Karpas-422 (cell line): ENCODE data around the gene TMEM87A. TPM values are rescaled to one million over a fixed set of nuclear protein-coding genes. Genes with fewer than 3 reads are reported as not detected.

ENCODE experiments used
- DNase-seq: peaks from one replicate; pipeline ENCODE4 v3.0.0-alpha.2; 2015
- H2AFZ ChIP-seq: fragments of 200-600 bp; sonication (generic); 2 replicates; pipeline ENCODE4 v1.6.1; 2014; ENCODE audit warnings: antibody characterized with exemption, low read length, mixed read lengths
- H3K27ac ChIP-seq: fragments of 200-600 bp; sonication (generic); 2 replicates; pipeline ENCODE4 v1.5.1; 2014; ENCODE audit warnings: mild to moderate bottlenecking, low read length, moderate library complexity
- H3K27me3 ChIP-seq: fragments of 200-600 bp; sonication (generic); 2 replicates; pipeline ENCODE4 v1.6.1; 2014; ENCODE audit warnings: low read length, mixed read lengths
- H3K36me3 ChIP-seq: fragments of 200-600 bp; sonication (generic); 2 replicates; pipeline ENCODE4 v1.6.1; 2014; ENCODE audit warnings: low read length, mixed read lengths; ENCODE audit not compliant: insufficient read depth
- H3K4me1 ChIP-seq: fragments of 200-600 bp; sonication (generic); 2 replicates; pipeline ENCODE4 v1.6.1; 2014; ENCODE audit warnings: mild to moderate bottlenecking, low read length, mixed read lengths
- H3K4me2 ChIP-seq: fragments of 200-600 bp; sonication (generic); 2 replicates; pipeline ENCODE4 v1.6.1; 2014; ENCODE audit warnings: low read length, low read depth, mild to moderate bottlenecking; ENCODE audit not compliant: poor library complexity, severe bottlenecking
- H3K4me3 ChIP-seq: fragments of 200-600 bp; sonication (generic); 2 replicates; pipeline ENCODE4 v1.5.1; 2014; ENCODE audit warnings: mild to moderate bottlenecking, antibody characterized with exemption, low read length, mixed read lengths
- H3K79me2 ChIP-seq: fragments of 200-600 bp; sonication (generic); 2 replicates; pipeline ENCODE4 v1.6.1; 2014; ENCODE audit warnings: mild to moderate bottlenecking, low read length, mixed read lengths
- H3K9ac ChIP-seq: fragments of 200-600 bp; sonication (generic); 2 replicates; pipeline ENCODE4 v1.6.0; 2014; ENCODE audit warnings: low read length
- H3K9me2 ChIP-seq: fragments of 200-600 bp; sonication (generic), shearing (Covaris generic); replicated peaks from 2 replicates; pipeline ENCODE4 v1.6.0; 2014; ENCODE audit warnings: mild to moderate bottlenecking, low read length, moderate library complexity; ENCODE audit not compliant: insufficient read depth
- H3K9me3 ChIP-seq: fragments of 300-700, 200-600 bp; sonication (generic); 2 replicates; pipeline ENCODE4 v1.6.1; 2014; ENCODE audit warnings: low read length, mixed read lengths
- H4K20me1 ChIP-seq: fragments of 200-600 bp; sonication (generic); 2 replicates; pipeline ENCODE4 v1.6.1; 2014; ENCODE audit warnings: mild to moderate bottlenecking, antibody characterized with exemption, low read length, low read depth; ENCODE audit not compliant: insufficient read depth
- total RNA-seq: library from RNA; depleted of rRNA; stranded (reverse); fragments of >200 nt; shearing (Covaris generic); gene quantifications from 2 replicates; pipeline ENCODE4 v1.2.3, GENCODE V29; 2014; ENCODE audit warnings: low replicate concordance

TMEM87A gene
- total RNA-seq, 1 experiment from 2014 or later = 27.2 TPM

DNA sequence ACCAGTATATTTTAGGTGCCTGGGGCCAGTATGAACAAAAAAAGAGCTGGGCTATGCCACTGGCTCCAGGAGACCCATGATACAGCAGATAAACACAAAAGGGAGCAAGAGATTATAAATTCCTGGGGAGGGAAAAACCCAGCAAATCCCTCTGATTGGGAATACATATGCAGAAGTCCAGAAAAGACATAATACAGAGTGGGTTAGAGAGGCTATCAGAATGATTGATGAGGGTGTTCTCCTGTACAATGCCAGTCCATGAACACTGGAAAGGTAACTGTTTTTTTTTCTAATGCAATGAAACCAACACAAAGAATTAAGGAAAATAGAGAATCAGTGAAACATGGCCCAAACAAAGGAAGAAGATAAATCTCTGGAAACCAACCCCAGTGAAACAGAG, 59.7 kb downstream of the TMEM87A start:
- Histone ChIP-seq H3K27ac (no peak overlapping the region), H3K27me3 (no peaks in the 10 kb centered on the region), H3K4me3 (no peak overlapping the region), H4K20me1 (no peaks in the 10 kb centered on the region), H2AFZ (no peak overlapping the region), H3K79me2 (peaks cover 23% of the 10 kb centered on the region), H3K9me3 (no peaks in the 10 kb centered on the region), H3K9ac (no peak overlapping the region), H3K36me3 (peaks cover 40% of the 10 kb centered on the region), H3K4me1 (peaks cover 36% of the 10 kb centered on the region), H3K9me2 (no peaks in the 10 kb centered on the region), H3K4me2 (no peak overlapping the region)
- DNase-seq = no peak

DNA sequence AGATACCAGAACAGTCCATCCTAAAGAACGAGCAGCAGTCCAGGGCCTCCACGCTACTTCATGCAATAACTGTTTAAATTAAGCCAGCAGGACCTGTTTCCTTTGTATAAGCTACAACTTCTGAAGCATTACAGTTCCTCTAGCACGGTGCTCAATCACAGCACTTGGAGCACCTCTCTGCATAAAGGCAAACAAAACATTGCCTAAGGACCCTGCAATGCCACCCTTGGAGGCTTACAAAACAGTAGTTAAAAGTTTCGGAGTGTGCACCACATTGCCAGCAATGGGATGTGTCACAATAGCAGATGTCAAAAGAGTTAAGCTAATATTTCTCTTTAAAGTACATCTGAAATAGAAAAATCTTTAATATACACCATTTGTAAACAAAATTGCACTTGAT, 62.5 kb downstream of the TMEM87A start:
- Histone ChIP-seq H3K36me3 (peaks cover 24% of the 10 kb centered on the region), H3K4me2 (no peak overlapping the region), H3K4me3 (no peak overlapping the region), H3K4me1 (peaks cover 30% of the 10 kb centered on the region), H3K9me3 (no peaks in the 10 kb centered on the region), H3K9me2 (no peaks in the 10 kb centered on the region), H2AFZ (no peak overlapping the region), H3K27ac (no peak overlapping the region), H3K27me3 (no peaks in the 10 kb centered on the region), H4K20me1 (peaks cover 6% of the 10 kb centered on the region; the same call in 1 of the 2 replicates), H3K79me2 (peaks cover 48% of the 10 kb centered on the region), H3K9ac (no peak overlapping the region)
- no peak for DNase-seq

GRCh38 chr15:42207674-42208579, 65.3 kb downstream of the TMEM87A start, which contains the start of gene VPS39:
Gene VPS39 (minus strand): TSS chr15:42208304. CDS start chr15:42208153, 151 bp downstream.
- H3K4me3 ChIP-seq = peak within 1 kb of the TSS; percentile 94

DNA sequence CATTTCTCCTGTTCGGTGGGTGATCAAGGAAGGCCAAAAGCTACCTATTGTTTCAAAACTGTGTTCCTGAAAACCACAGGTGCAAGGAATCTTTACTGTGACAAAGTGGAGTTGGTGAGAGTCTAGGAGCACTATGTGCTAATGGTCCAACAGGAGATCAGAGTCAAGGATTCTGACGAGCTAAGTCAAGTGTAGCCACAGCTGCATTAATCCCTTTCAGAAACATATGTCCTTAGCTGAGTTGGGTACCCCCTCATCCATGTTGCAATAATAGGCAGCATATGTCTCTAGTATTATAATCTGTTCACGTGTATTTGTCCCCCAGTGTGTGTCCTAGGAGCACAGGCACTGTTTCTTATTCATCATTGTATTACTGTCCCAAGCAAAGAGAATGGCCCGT, 66.8 kb downstream of the TMEM87A start:
- Histone ChIP-seq H3K4me2 (peak overlapping the region; percentile 86), H3K79me2 (peaks cover 63% of the 10 kb centered on the region), H3K9me2 (no peaks in the 10 kb centered on the region), H3K27me3 (no peaks in the 10 kb centered on the region), H3K4me1 (peaks cover 30% of the 10 kb centered on the region), H3K9ac (peak overlapping the region; percentile 95; the same call in 1 of the 2 replicates), H3K4me3 (peak overlapping the region; percentile 94; the same call in 1 of the 2 replicates), H4K20me1 (peaks cover 6% of the 10 kb centered on the region; the same call in 1 of the 2 replicates), H3K27ac (no peak overlapping the region), H3K36me3 (peaks cover 30% of the 10 kb centered on the region), H3K9me3 (no peaks in the 10 kb centered on the region), H2AFZ (no peak overlapping the region)
- no peak for DNase-seq

More at GRCh38 chr15:42207674-42208579, 65.3 kb downstream of the TMEM87A start, which contains the start of gene VPS39:
- Histone ChIP-seq H3K27ac (peak within 1 kb of the TSS; percentile 43; the same call in 1 of the 2 replicates), H3K4me2 (peak within 1 kb of the TSS; percentile 86), H3K79me2 (peaks cover 48% of the 10 kb centered on the region), H3K9ac (peak within 1 kb of the TSS; percentile 95), H3K9me2 (no peaks in the 10 kb centered on the region), H4K20me1 (peaks cover 6% of the 10 kb centered on the region; the same call in 1 of the 2 replicates), H3K9me3 (no peaks in the 10 kb centered on the region), H3K36me3 (peaks cover 24% of the 10 kb centered on the region), H2AFZ (0 out of 2 replicates have a peak within 1 kb of the TSS, but pooled peaks have one; percentile 33), H3K27me3 (no peaks in the 10 kb centered on the region), H3K4me1 (peaks cover 27% of the 10 kb centered on the region)
- DNase-seq = peak; percentile 94

GRCh38 chr15:42203891-42204290, 69.3 kb downstream of the TMEM87A start:
- Histone ChIP-seq H3K9me2 (no peaks in the 10 kb centered on the region), H3K9me3 (no peaks in the 10 kb centered on the region), H3K9ac (no peak overlapping the region), H3K36me3 (peaks cover 31% of the 10 kb centered on the region), H3K4me1 (peaks cover 30% of the 10 kb centered on the region), H3K4me2 (no peak overlapping the region), H2AFZ (no peak overlapping the region), H3K27ac (no peak overlapping the region), H3K79me2 (peaks cover 85% of the 10 kb centered on the region), H3K4me3 (no peak overlapping the region), H3K27me3 (no peaks in the 10 kb centered on the region), H4K20me1 (peaks cover 6% of the 10 kb centered on the region; the same call in 1 of the 2 replicates)
- no peak for DNase-seq

DNA sequence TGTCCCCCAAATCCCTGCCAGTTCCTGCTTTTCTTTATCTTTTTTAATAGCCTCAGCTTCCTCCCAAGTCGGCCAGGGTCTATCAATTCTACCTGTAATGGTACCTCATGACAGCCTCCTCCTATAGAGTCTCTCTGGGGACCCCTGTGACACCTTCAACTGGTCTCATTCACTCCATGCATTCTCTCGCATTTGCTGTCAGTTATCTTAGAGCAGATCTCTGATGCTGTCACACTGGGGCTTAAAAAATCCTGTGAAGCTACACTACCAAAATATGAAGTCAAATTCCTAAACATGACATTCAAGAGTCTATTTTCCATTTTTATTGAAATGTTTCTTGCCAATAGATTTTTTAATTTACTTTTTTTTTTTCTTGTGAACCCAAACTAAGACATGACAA, 70.6 kb downstream of the TMEM87A start:
- H3K27ac ChIP-seq = no peak overlapping the region
- peaks cover 23% of the 10 kb centered on the region for H3K4me1 ChIP-seq
- peaks cover 38% of the 10 kb centered on the region for H3K36me3 ChIP-seq
- peaks cover 4% of the 10 kb centered on the region; the same call in 1 of the 2 replicates for H4K20me1 ChIP-seq
- H2AFZ ChIP-seq = no peak overlapping the region
- no peak overlapping the region for H3K9ac ChIP-seq
- H3K4me2 ChIP-seq = no peak overlapping the region
- peaks cover 87% of the 10 kb centered on the region for H3K79me2 ChIP-seq
- H3K27me3 ChIP-seq = no peaks in the 10 kb centered on the region
- no peak for DNase-seq
- H3K9me3 ChIP-seq = no peaks in the 10 kb centered on the region
- no peak overlapping the region for H3K4me3 ChIP-seq
- no peaks in the 10 kb centered on the region for H3K9me2 ChIP-seq

DNA sequence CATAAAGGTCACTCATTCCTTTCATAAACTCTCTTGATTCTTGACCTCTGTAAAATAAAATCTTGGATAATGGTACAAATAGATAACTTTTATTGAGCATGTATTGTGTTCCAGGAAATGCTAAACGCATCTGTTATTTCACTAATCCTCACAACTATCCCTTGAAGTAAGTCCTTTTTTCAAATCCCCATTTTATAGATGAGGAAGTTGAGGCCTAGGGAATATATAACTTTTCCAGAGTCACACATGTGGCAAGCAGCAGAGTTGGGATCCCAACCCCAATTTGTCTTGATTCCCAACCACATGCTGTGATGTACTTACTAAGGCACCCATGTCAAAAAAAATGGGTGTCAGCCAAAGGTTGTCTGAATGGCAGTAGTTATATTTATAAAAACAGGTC, 71.4 kb downstream of the TMEM87A start:
- H3K9me3 ChIP-seq = no peaks in the 10 kb centered on the region
- no peak overlapping the region for H3K4me2 ChIP-seq
- peaks cover 42% of the 10 kb centered on the region for H3K36me3 ChIP-seq
- DNase-seq = no peak
- H3K4me1 ChIP-seq = peaks cover 15% of the 10 kb centered on the region
- no peaks in the 10 kb centered on the region for H4K20me1 ChIP-seq
- peaks cover 83% of the 10 kb centered on the region for H3K79me2 ChIP-seq
- H3K27me3 ChIP-seq = no peaks in the 10 kb centered on the region
- no peak overlapping the region for H3K27ac ChIP-seq
- no peak overlapping the region for H2AFZ ChIP-seq
- H3K9ac ChIP-seq = no peak overlapping the region
- no peak overlapping the region for H3K4me3 ChIP-seq
- no peaks in the 10 kb centered on the region for H3K9me2 ChIP-seq

DNA sequence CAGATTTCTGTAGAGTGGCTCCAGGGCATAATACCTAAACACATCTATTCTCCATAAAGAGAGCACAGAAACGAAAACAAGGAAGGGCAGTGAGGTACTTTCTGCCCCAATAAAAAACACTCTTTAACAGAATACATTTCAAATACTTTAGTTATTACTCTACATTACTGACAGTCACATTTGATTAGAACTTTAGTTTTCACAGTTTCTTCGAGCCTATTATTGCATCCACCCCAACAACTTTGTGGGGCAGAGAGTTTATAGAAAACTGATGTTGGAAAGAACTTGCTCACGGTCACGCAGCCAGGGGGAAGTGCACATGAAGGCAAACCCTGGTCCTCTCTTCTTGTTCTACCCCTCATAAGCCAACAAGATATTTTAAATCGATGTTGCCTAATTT, 74.1 kb downstream of the TMEM87A start:
- Histone ChIP-seq H3K27ac (no peak overlapping the region), H3K9me2 (no peaks in the 10 kb centered on the region), H4K20me1 (no peaks in the 10 kb centered on the region), H3K4me3 (no peak overlapping the region), H3K36me3 (peaks cover 47% of the 10 kb centered on the region), H3K4me2 (no peak overlapping the region), H3K4me1 (peaks cover 3% of the 10 kb centered on the region; the same call in 1 of the 2 replicates), H3K9ac (no peak overlapping the region), H3K79me2 (peaks cover 70% of the 10 kb centered on the region), H2AFZ (no peak overlapping the region), H3K27me3 (no peaks in the 10 kb centered on the region), H3K9me3 (no peaks in the 10 kb centered on the region)
- no peak for DNase-seq
